Measurements from ENCODE around the gene FAM168A. TPM values are rescaled to one million over a fixed set of nuclear protein-coding genes. Genes with fewer than 3 reads are reported as not detected.

Gene FAM168A
- total RNA-seq, 4 donors from 2014 or later = 31.1 to 50.8 (median 41.1) TPM

GRCh38 chr11:73426219-73426850 lies 171.6 kb downstream of the FAM168A start:
- H3K9me3 ChIP-seq = no peaks in the 10 kb centered on the region
- WGBS = 59% methylated on average over 2 of the region's 2 CpGs
- peaks cover 0 to 14% (median 4%) of the 10 kb centered on the region in 4 donors for H3K36me3 ChIP-seq
- intact Hi-C loops (cut with DNase I) = no loop called here
- DNase-seq (ENCODE audit: extremely low spot score) = no peak
- H3K27ac ChIP-seq (replicated peaks in 1 of 4) = peak overlapping the region in 3 of 4 donors; percentile 15 to 42 (median 28)
- peaks cover 14 to 32% (median 27%) of the 10 kb centered on the region in 4 donors for H3K4me1 ChIP-seq
- H3K4me3 ChIP-seq = no peak overlapping the region
- no peaks in the 10 kb centered on the region for H3K27me3 ChIP-seq
- TF ChIP-seq EP300 (IDR thresholded peaks at IDR 0.05) = no peak
- TF ChIP-seq POLR2AphosphoS5 (IDR thresholded peaks at IDR 0.05) = no peak
- no peak for TF ChIP-seq POLR2A (IDR thresholded peaks at IDR 0.05; ENCODE audit: low read depth)
- TF ChIP-seq CTCF (IDR thresholded peaks at IDR 0.05) = no peak

- Histone ChIP-seq H3K9me3 (no peaks in the 10 kb centered on the region), H3K27ac (replicated peaks in 1 of 4) (no peak overlapping the region), H3K27me3 (no peaks in the 10 kb centered on the region), H3K4me1 (peaks cover 14 to 32% (median 27%) of the 10 kb centered on the region in 4 donors), H3K4me3 (no peak overlapping the region), H3K36me3 (peaks cover 0 to 9% (median 2%) of the 10 kb centered on the region in 4 donors)
- intact Hi-C loops (cut with DNase I) = no loop called here
- no peak for DNase-seq (ENCODE audit: extremely low spot score)
- TF ChIP-seq POLR2AphosphoS5 (IDR thresholded peaks at IDR 0.05) (no peak), EP300 (IDR thresholded peaks at IDR 0.05) (no peak), CTCF (IDR thresholded peaks at IDR 0.05) (no peak), POLR2A (IDR thresholded peaks at IDR 0.05; ENCODE audit: low read depth) (no peak)
- WGBS = 92% methylated on average over 1 of the region's 1 CpG
Observed at GRCh38 chr11:73425108-73425507, 172.8 kb downstream of the FAM168A start.

- WGBS = 92% methylated on average over 3 of the region's 3 CpGs
- Histone ChIP-seq H3K27ac (replicated peaks in 1 of 4) (no peak overlapping the region), H3K36me3 (peaks cover 0 to 10% (median 7%) of the 10 kb centered on the region in 4 donors), H3K27me3 (no peaks in the 10 kb centered on the region), H3K9me3 (no peaks in the 10 kb centered on the region), H3K4me3 (no peak overlapping the region), H3K4me1 (peaks cover 14 to 19% (median 16%) of the 10 kb centered on the region in 4 donors)
- intact Hi-C loops (cut with DNase I) = no loop called here
- DNase-seq (ENCODE audit: extremely low spot score) = no peak
- TF ChIP-seq CTCF (IDR thresholded peaks at IDR 0.05) (no peak), EP300 (IDR thresholded peaks at IDR 0.05) (no peak), POLR2A (IDR thresholded peaks at IDR 0.05; ENCODE audit: low read depth) (no peak)
Observed at GRCh38 chr11:73423506-73423905, 174.4 kb downstream of the FAM168A start.

GRCh38 chr11:73422886-73423285 lies 175.0 kb downstream of the FAM168A start:
- 92% methylated on average over 4 of the region's 4 CpGs for WGBS
- intact Hi-C loops (cut with DNase I) = no loop called here
- H3K9me3 ChIP-seq = no peaks in the 10 kb centered on the region
- peaks cover 0 to 15% (median 9%) of the 10 kb centered on the region in 4 donors for H3K36me3 ChIP-seq
- TF ChIP-seq CTCF (IDR thresholded peaks at IDR 0.05) (no peak), EP300 (IDR thresholded peaks at IDR 0.05) (no peak), POLR2A (IDR thresholded peaks at IDR 0.05; ENCODE audit: low read depth) (no peak), POLR2AphosphoS5 (IDR thresholded peaks at IDR 0.05) (no peak)
- H3K4me3 ChIP-seq = no peak overlapping the region
- no peak for DNase-seq (ENCODE audit: extremely low spot score)
- no peak overlapping the region for H3K27ac ChIP-seq (replicated peaks in 1 of 4)
- H3K27me3 ChIP-seq = no peaks in the 10 kb centered on the region
- H3K4me1 ChIP-seq = peaks cover 14 to 19% (median 16%) of the 10 kb centered on the region in 4 donors

GRCh38 chr11:73420136-73420535 lies 177.8 kb downstream of the FAM168A start:
- no peak for DNase-seq (ENCODE audit: extremely low spot score)
- Histone ChIP-seq H3K27me3 (no peaks in the 10 kb centered on the region), H3K4me1 (peaks cover 7 to 17% (median 12%) of the 10 kb centered on the region in 4 donors), H3K36me3 (peaks cover 0 to 17% (median 9%) of the 10 kb centered on the region in 4 donors), H3K9me3 (no peaks in the 10 kb centered on the region), H3K27ac (replicated peaks in 1 of 4) (no peak overlapping the region), H3K4me3 (no peak overlapping the region)
- TF ChIP-seq CTCF (IDR thresholded peaks at IDR 0.05) (no peak), EP300 (IDR thresholded peaks at IDR 0.05) (no peak), POLR2A (IDR thresholded peaks at IDR 0.05; ENCODE audit: low read depth) (no peak), POLR2AphosphoS5 (IDR thresholded peaks at IDR 0.05) (no peak)
- intact Hi-C loops (cut with DNase I) = no loop called here

All from esophagus muscularis mucosa (tissue), 4 donors.